ENCODE data around the gene CFAP43. TPM values are rescaled to one million over a fixed set of nuclear protein-coding genes. Genes with fewer than 3 reads are reported as not detected.
A peak's percentile ranks its signal among the peaks of the same experiment; 100 is the strongest.

Gene CFAP43
- total RNA-seq, 1 experiment from 2014 or later, result 0.44 TPM

DNA sequence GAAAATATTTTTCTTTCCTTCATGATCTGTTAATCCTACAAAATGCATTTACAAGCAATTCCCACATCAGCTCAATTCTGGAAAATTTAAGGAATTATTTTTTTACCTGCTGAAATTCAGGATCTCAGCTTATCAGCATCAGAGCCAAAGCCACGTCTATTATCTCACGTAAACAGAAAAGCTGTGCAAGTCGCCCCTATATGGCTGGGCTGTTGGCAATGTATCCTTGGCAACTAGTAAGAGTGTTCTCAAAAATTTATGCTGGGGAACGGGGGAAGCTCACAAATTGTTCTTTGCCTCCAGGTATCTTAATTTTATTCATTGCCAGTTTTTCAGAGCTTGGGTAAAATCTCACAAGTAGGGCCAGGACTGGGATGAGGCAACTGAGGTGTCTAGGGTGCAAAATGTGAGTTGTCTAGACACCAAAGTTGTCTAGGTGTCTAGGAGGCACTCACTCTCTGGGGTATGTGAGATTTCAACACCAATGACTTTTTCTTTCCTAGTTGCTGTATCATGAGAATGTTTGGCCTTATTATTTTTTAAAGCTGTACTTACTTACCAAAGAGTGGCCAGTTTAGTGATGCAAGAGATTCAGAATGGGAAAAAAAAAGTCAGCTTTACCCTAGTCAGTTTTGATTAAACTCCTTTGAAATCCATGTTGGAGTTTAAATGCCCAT, 41.9 kb upstream of the CFAP43 start:
- POLR2A ChIA-PET (ENCODE audit: unreplicated experiment), result no interaction called here
- Histone ChIP-seq H3K36me3 (ENCODE audit: low read depth, low read length) (no peaks in the 10 kb centered on the region), H3K4me2 (ENCODE audit: low read length) (peak overlapping the region; percentile 84), H4K20me1 (ENCODE audit: low read length) (no peaks in the 10 kb centered on the region), H3K9me3 (ENCODE audit: low read length) (no peaks in the 10 kb centered on the region), H3K9ac (ENCODE audit: low read length) (peak overlapping the region; percentile 56), H3K27me3 (ENCODE audit: low read length) (no peaks in the 10 kb centered on the region), H2AFZ (ENCODE audit: low read length) (peak overlapping the region; percentile 78), H3K79me2 (ENCODE audit: low read length) (0 out of 2 replicates have a peak, but pooled peaks cover 12% of the 10 kb centered on the region), H3K4me3 (ENCODE audit: low read length) (peak overlapping the region; percentile 66; the same call in 1 of the 2 replicates), H3K9me2 (replicated peaks; ENCODE audit: low read length) (no peaks in the 10 kb centered on the region), H3K4me1 (ENCODE audit: insufficient read depth, low read length) (peaks cover 24% of the 10 kb centered on the region), H3K27ac (ENCODE audit: low read length) (no peak overlapping the region), H3F3A (ENCODE audit: low read length, unreplicated experiment) (no peaks in the 10 kb centered on the region)
- no peak for DNase-seq
- BruUV-seq (replicated peaks), result no TSS peak
- no peak for ATAC-seq
- CTCF ChIA-PET, result interaction anchor here (0.9 to 2.6 kb wide), 6 partner anchors 13 to 77 kb away, joined by 3 to 13 read pairs (median 9); no protein-coding TSS in a partner anchor
- TF ChIP-seq, protein P1, sequence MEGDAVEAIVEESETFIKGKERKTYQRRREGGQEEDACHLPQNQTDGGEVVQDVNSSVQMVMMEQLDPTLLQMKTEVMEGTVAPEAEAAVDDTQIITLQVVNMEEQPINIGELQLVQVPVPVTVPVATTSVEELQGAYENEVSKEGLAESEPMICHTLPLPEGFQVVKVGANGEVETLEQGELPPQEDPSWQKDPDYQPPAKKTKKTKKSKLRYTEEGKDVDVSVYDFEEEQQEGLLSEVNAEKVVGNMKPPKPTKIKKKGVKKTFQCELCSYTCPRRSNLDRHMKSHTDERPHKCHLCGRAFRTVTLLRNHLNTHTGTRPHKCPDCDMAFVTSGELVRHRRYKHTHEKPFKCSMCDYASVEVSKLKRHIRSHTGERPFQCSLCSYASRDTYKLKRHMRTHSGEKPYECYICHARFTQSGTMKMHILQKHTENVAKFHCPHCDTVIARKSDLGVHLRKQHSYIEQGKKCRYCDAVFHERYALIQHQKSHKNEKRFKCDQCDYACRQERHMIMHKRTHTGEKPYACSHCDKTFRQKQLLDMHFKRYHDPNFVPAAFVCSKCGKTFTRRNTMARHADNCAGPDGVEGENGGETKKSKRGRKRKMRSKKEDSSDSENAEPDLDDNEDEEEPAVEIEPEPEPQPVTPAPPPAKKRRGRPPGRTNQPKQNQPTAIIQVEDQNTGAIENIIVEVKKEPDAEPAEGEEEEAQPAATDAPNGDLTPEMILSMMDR (conservative IDR thresholded peaks at IDR 0.05; ENCODE audit: low read depth, low read length), result no peak
- TF ChIP-seq EZH2phosphoT487 (IDR thresholded peaks at IDR 0.05; ENCODE audit: borderline replicate concordance, low read length) (no peak), EZH2 (IDR thresholded peaks at IDR 0.05; ENCODE audit: low read length, unreplicated experiment) (no peak)
- intact Hi-C loops (cut with micrococcal nuclease), result loop anchor here (2.0 kb wide), 1 partner anchor 77 kb away; no protein-coding TSS in a partner anchor

DNA sequence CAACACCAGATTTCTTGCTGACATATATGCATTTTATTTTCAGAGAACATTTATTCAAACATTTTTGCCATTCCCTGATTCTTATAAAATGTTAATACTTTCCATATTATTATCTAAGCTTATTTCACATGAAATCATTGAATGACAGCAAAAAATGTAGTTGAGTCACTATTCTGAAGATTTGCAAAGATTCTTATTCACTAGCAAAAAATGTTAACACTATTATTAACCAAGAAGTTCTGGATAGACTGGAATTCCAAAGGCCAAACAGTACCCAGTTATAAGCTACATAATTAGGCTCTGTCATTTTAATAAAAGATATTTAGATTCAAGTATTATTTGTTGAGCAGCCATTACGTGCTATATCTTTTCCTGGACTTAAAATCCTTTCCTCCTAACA, 41.1 kb upstream of the CFAP43 start:
- Histone ChIP-seq H4K20me1 (ENCODE audit: low read length) (no peaks in the 10 kb centered on the region), H2AFZ (ENCODE audit: low read length) (no peak overlapping the region), H3K36me3 (ENCODE audit: low read depth, low read length) (no peaks in the 10 kb centered on the region; the same call in 1 of the 2 replicates), H3F3A (ENCODE audit: low read length, unreplicated experiment) (no peaks in the 10 kb centered on the region), H3K79me2 (ENCODE audit: low read length) (peaks cover 16% of the 10 kb centered on the region), H3K4me2 (ENCODE audit: low read length) (no peak overlapping the region), H3K9me2 (replicated peaks; ENCODE audit: low read length) (no peaks in the 10 kb centered on the region), H3K4me3 (ENCODE audit: low read length) (no peak overlapping the region), H3K27me3 (ENCODE audit: low read length) (no peaks in the 10 kb centered on the region), H3K27ac (ENCODE audit: low read length) (no peak overlapping the region), H3K9ac (ENCODE audit: low read length) (no peak overlapping the region), H3K9me3 (ENCODE audit: low read length) (no peaks in the 10 kb centered on the region), H3K4me1 (ENCODE audit: insufficient read depth, low read length) (peaks cover 24% of the 10 kb centered on the region)
- BruUV-seq (replicated peaks), result no TSS peak
- ChIA-PET CTCF (interaction anchor here (2.6 kb wide), 1 partner anchor 27 kb away, joined by 10 read pairs; no protein-coding TSS in a partner anchor), POLR2A (ENCODE audit: unreplicated experiment) (no interaction called here)
- ATAC-seq (no peak), DNase-seq (peak; percentile 7)
- intact Hi-C loops (cut with micrococcal nuclease), result no loop called here
- TF ChIP-seq EZH2phosphoT487 (IDR thresholded peaks at IDR 0.05; ENCODE audit: borderline replicate concordance, low read length), result no peak
- TF ChIP-seq EZH2 (IDR thresholded peaks at IDR 0.05; ENCODE audit: low read length, unreplicated experiment), result no peak
- TF ChIP-seq, protein P1 (conservative IDR thresholded peaks at IDR 0.05; ENCODE audit: low read depth, low read length), result no peak

All from PC-3 (cell line).